ENCODE results near the gene SGK1. TPM values are rescaled to one million over a fixed set of nuclear protein-coding genes. Genes with fewer than 3 reads are reported as not detected.

SGK1 gene
- polyA plus RNA-seq, 1 of the 3 experiments (the other 2 are of a cell fraction), result 440 TPM

- CTCF ChIA-PET, result no interaction called here
- no peak overlapping the region for H3K4me3 ChIP-seq (ENCODE audit: low read depth in 2 of 2, low read length in 1 of 2)
These were observed 43.1 kb upstream of the SGK1 start for GRCh38 chr6:134361011-134361410.

GRCh38 chr6:134359302-134359701 lies 41.4 kb upstream of the SGK1 start:
- 77% methylated on average over 2 of the region's 2 CpGs for WGBS (ENCODE audit: low lambda C conversion rate)
- DNase-seq, result no peak
- CTCF ChIA-PET, result no interaction called here

More at GRCh38 chr6:134361011-134361410, 43.1 kb upstream of the SGK1 start:
- no peaks in the 10 kb centered on the region for H3K9me3 ChIP-seq
- H3K4me2 ChIP-seq, result no peak overlapping the region
- H3K36me3 ChIP-seq (replicated peaks in 1 of 2; ENCODE audit: control insufficient read depth in 1 of 2, insufficient read depth in 2 of 2, low read length in 1 of 2), result no peaks in the 10 kb centered on the region
- POLR2A ChIA-PET, result no interaction called here
- TF ChIP-seq TAF1 (IDR thresholded peaks at IDR 0.05; ENCODE audit: borderline replicate concordance, low read depth, low read length), result no peak
- TF ChIP-seq, protein P1, sequence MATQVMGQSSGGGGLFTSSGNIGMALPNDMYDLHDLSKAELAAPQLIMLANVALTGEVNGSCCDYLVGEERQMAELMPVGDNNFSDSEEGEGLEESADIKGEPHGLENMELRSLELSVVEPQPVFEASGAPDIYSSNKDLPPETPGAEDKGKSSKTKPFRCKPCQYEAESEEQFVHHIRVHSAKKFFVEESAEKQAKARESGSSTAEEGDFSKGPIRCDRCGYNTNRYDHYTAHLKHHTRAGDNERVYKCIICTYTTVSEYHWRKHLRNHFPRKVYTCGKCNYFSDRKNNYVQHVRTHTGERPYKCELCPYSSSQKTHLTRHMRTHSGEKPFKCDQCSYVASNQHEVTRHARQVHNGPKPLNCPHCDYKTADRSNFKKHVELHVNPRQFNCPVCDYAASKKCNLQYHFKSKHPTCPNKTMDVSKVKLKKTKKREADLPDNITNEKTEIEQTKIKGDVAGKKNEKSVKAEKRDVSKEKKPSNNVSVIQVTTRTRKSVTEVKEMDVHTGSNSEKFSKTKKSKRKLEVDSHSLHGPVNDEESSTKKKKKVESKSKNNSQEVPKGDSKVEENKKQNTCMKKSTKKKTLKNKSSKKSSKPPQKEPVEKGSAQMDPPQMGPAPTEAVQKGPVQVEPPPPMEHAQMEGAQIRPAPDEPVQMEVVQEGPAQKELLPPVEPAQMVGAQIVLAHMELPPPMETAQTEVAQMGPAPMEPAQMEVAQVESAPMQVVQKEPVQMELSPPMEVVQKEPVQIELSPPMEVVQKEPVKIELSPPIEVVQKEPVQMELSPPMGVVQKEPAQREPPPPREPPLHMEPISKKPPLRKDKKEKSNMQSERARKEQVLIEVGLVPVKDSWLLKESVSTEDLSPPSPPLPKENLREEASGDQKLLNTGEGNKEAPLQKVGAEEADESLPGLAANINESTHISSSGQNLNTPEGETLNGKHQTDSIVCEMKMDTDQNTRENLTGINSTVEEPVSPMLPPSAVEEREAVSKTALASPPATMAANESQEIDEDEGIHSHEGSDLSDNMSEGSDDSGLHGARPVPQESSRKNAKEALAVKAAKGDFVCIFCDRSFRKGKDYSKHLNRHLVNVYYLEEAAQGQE (IDR thresholded peaks at IDR 0.05; ENCODE audit: low read depth, low read length), result no peak
- 100% methylated on average over 6 of the region's 6 CpGs for WGBS (ENCODE audit: low lambda C conversion rate)
- no peaks in the 10 kb centered on the region for H3K27me3 ChIP-seq (ENCODE audit: insufficient read depth)
- no peak overlapping the region for H2AFZ ChIP-seq (ENCODE audit: low read depth)
- no peaks in the 10 kb centered on the region for H3K79me2 ChIP-seq (ENCODE audit: insufficient read depth)
- H3K9ac ChIP-seq, result no peak overlapping the region
- no peak overlapping the region for H3K27ac ChIP-seq (ENCODE audit: low read depth in 2 of 2, low read length in 1 of 2)
- H3K4me1 ChIP-seq (ENCODE audit: control insufficient read depth in 1 of 2, insufficient read depth in 2 of 2, low read depth in 1 of 2, low read length in 1 of 2), result peaks cover 0 to 5% of the 10 kb centered on the region in 2 experiments; a peak in 2 of 4 replicates
- no peaks in the 10 kb centered on the region for H4K20me1 ChIP-seq (ENCODE audit: insufficient read depth)
- H3F3A ChIP-seq (replicated peaks; ENCODE audit: insufficient read depth), result peaks cover 27% of the 10 kb centered on the region
- no peaks in the 10 kb centered on the region for H3K9me2 ChIP-seq
- no peak for DNase-seq

More at GRCh38 chr6:134359302-134359701, 41.4 kb upstream of the SGK1 start:
- H3K79me2 ChIP-seq (ENCODE audit: insufficient read depth), result no peaks in the 10 kb centered on the region
- no peak overlapping the region for H2AFZ ChIP-seq (ENCODE audit: low read depth)
- no peaks in the 10 kb centered on the region for H3K9me2 ChIP-seq
- H4K20me1 ChIP-seq (ENCODE audit: insufficient read depth), result no peaks in the 10 kb centered on the region
- H3K9ac ChIP-seq, result no peak overlapping the region
- no peaks in the 10 kb centered on the region for H3K36me3 ChIP-seq (replicated peaks in 1 of 2; ENCODE audit: control insufficient read depth in 1 of 2, insufficient read depth in 2 of 2, low read length in 1 of 2)
- POLR2A ChIA-PET, result no interaction called here
- peaks cover 22% of the 10 kb centered on the region for H3F3A ChIP-seq (replicated peaks; ENCODE audit: insufficient read depth)
- H3K27ac ChIP-seq (ENCODE audit: low read depth in 2 of 2, low read length in 1 of 2), result no peak overlapping the region
- H3K9me3 ChIP-seq, result no peaks in the 10 kb centered on the region
- peaks cover 0 to 5% of the 10 kb centered on the region in 2 experiments; a peak in 2 of 4 replicates for H3K4me1 ChIP-seq (ENCODE audit: control insufficient read depth in 1 of 2, insufficient read depth in 2 of 2, low read depth in 1 of 2, low read length in 1 of 2)
- H3K4me2 ChIP-seq, result no peak overlapping the region
- H3K27me3 ChIP-seq (ENCODE audit: insufficient read depth), result no peaks in the 10 kb centered on the region
- H3K4me3 ChIP-seq (ENCODE audit: low read depth in 2 of 2, low read length in 1 of 2), result no peak overlapping the region
- no peak for TF ChIP-seq EZH2phosphoT487 (IDR thresholded peaks at IDR 0.05; ENCODE audit: borderline replicate concordance, low read depth)
- TF ChIP-seq PBX3 (IDR thresholded peaks at IDR 0.05), result no peak
- TF ChIP-seq SMC3 (IDR thresholded peaks at IDR 0.05; ENCODE audit: low read depth, low read length), result no peak
- TF ChIP-seq SIN3A (IDR thresholded peaks at IDR 0.05; ENCODE audit: borderline replicate concordance, low read depth, low read length), result no peak
- no peak for TF ChIP-seq RXRA (IDR thresholded peaks at IDR 0.05; ENCODE audit: borderline replicate concordance, low read depth)
- no peak for TF ChIP-seq RCOR1 (IDR thresholded peaks at IDR 0.05; ENCODE audit: low read length)
- no peak for TF ChIP-seq EP300 (IDR thresholded peaks at IDR 0.05; ENCODE audit: borderline replicate concordance in 1 of 2, low read depth in 1 of 2, low read length in 1 of 2)
- TF ChIP-seq MXI1 (IDR thresholded peaks at IDR 0.05; ENCODE audit: low read depth, low read length), result no peak
- TF ChIP-seq CTCF (IDR thresholded peaks at IDR 0.05), result no peak
- TF ChIP-seq TCF12 (IDR thresholded peaks at IDR 0.05), result no peak
- TF ChIP-seq FOSL2 (IDR thresholded peaks at IDR 0.05; ENCODE audit: borderline replicate concordance, low read depth), result no peak
- TF ChIP-seq RAD21 (IDR thresholded peaks at IDR 0.05; ENCODE audit: low read length), result no peak
- no peak for TF ChIP-seq MEF2A (IDR thresholded peaks at IDR 0.05; ENCODE audit: borderline replicate concordance, low read depth)
- TF ChIP-seq, protein P2, sequence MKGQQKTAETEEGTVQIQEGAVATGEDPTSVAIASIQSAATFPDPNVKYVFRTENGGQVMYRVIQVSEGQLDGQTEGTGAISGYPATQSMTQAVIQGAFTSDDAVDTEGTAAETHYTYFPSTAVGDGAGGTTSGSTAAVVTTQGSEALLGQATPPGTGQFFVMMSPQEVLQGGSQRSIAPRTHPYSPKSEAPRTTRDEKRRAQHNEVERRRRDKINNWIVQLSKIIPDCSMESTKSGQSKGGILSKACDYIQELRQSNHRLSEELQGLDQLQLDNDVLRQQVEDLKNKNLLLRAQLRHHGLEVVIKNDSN (IDR thresholded peaks at IDR 0.05; ENCODE audit: borderline replicate concordance, low read depth), result no peak
- no peak for TF ChIP-seq CHD2 (IDR thresholded peaks at IDR 0.05; ENCODE audit: low read length, partially characterized antibody)
- no peak for TF ChIP-seq ELF1 (IDR thresholded peaks at IDR 0.05)
- TF ChIP-seq IRF3 (IDR thresholded peaks at IDR 0.05; ENCODE audit: low read depth, low read length), result no peak

Data from SK-N-SH (cell line).